A549 (cell line): ENCODE measurements around the gene CDH4. TPM values are rescaled to one million over a fixed set of nuclear protein-coding genes. Genes with fewer than 3 reads are reported as not detected.
A peak's percentile ranks its signal among the peaks of the same experiment; 100 is the strongest.

Experiments used
- ATAC-seq, 2 experiments: fragments of 200-7000 bp in 1 of 2; fragments of >200 bp in 1 of 2; cut with Nextera tagmentation in 1 of 2; cut with Tn5 transposase in 1 of 2; 3 replicates each; pipeline versions ENCODE4 v1.8.0 to v1.9.1; 2018 to 2020; ENCODE audit warnings: mild to moderate bottlenecking in 1 of 2, moderate library complexity in 1 of 2
- CTCF ChIA-PET: fragments of 300-600 bp; sonication (Branson Sonifier 250); formaldehyde crosslinking; extraction: SDS; loops from one replicate; lab custom pipeline; 2021; ENCODE audit warnings: antibody characterized with exemption, inconsistent platforms; lab: Yijun Ruan, JAX
- POLR2A ChIA-PET: fragments of 350-600 bp; formaldehyde crosslinking; extraction: SDS; loops from one replicate; lab custom pipeline; 2021; ENCODE audit warnings: antibody characterized with exemption, inconsistent platforms; lab: Yijun Ruan, JAX
- DNase-seq, 2 experiments: peaks; one replicate each; pipeline versions ENCODE4 v3.0.0 to v3.0.0-alpha.2; 2011 to 2016; ENCODE audit warnings: low read depth in 1 of 2, low spot score in 1 of 2
- FAIRE-seq: peaks from 2 replicates; lab custom pipeline; 2011; peaks lifted over from hg19 to GRCh38; lab: Jason Lieb, UNC
- H3K27ac ChIP-seq, 2 experiments: fragments of >200 bp; sonication (Bioruptor Twin); formaldehyde crosslinking; 3 replicates each; pipeline ENCODE4 v1.5.1; 2016 to 2017
- H3K4me1 ChIP-seq: fragments of >200 bp; sonication (Bioruptor Twin); formaldehyde crosslinking; 3 replicates; pipeline ENCODE4 v1.6.1; 2016
- H3K4me2 ChIP-seq: fragments of >200 bp; sonication (Bioruptor Twin); formaldehyde crosslinking; 3 replicates; pipeline ENCODE4 v1.6.1; 2016
- H3K4me3 ChIP-seq: fragments of >200 bp; sonication (Bioruptor Twin); formaldehyde crosslinking; 3 replicates; pipeline ENCODE4 v1.5.1; 2016
- H3K9me3 ChIP-seq: fragments of >200 bp; sonication (Bioruptor Twin); formaldehyde crosslinking; 3 replicates; pipeline ENCODE4 v1.6.1; 2016
- BCL3 ChIP-seq: fragments of >200 bp; sonication (Bioruptor Twin); formaldehyde crosslinking; IDR thresholded peaks from 3 replicates; pipeline ENCODE4 v1.6.1; 2016
- CEBPB ChIP-seq, 2 experiments: fragments of >200 bp in 1 of 2; sonication (Bioruptor Twin) in 1 of 2; formaldehyde crosslinking in 1 of 2; IDR thresholded peaks; 2 replicates each; pipeline ENCODE4 v1.6.1; 2012 to 2016
- CHD4 ChIP-seq: fragments of 200-600 bp; sonication (generic); IDR thresholded peaks from 2 replicates; pipeline ENCODE4 v1.6.1; 2016; ENCODE audit warnings: antibody characterized with exemption, mild to moderate bottlenecking, borderline replicate concordance
- CTCF ChIP-seq: fragments of >200 bp; sonication (Bioruptor Twin); formaldehyde crosslinking; IDR thresholded peaks from 3 replicates; pipeline ENCODE4 v1.5.1; 2016
- EHF ChIP-seq: fragments of 250-450 bp; sonication (Bioruptor Pico); IDR thresholded peaks from 2 replicates; pipeline ENCODE4 v1.5.0; 2020; ENCODE audit warnings: mild to moderate bottlenecking
- ELK1 ChIP-seq: fragments of 150-350 bp; IDR thresholded peaks from 2 replicates; pipeline ENCODE4 v1.6.1; 2014; ENCODE audit warnings: low read depth, mild to moderate bottlenecking, low read length
- EP300 ChIP-seq, 2 experiments: fragments of >200 bp; sonication (Bioruptor Twin); formaldehyde crosslinking; IDR thresholded peaks; 2 replicates in 1 of 2; 3 replicates in 1 of 2; pipeline ENCODE4 v1.6.1; 2016 to 2017
- ESRRA ChIP-seq: fragments of 150-350 bp; IDR thresholded peaks from 2 replicates; pipeline ENCODE4 v1.6.1; 2014; ENCODE audit warnings: mild to moderate bottlenecking, low read length, borderline replicate concordance
- FOSB ChIP-seq: fragments of 250-450 bp; sonication (Bioruptor Pico); IDR thresholded peaks from 2 replicates; pipeline ENCODE4 v1.5.0; 2020; ENCODE audit warnings: mild to moderate bottlenecking, moderate library complexity
- FOSL2 ChIP-seq, 2 experiments: fragments of 450-650 bp in 1 of 2; fragments of >200 bp in 1 of 2; sonication (Bioruptor Twin) in 1 of 2; formaldehyde crosslinking; IDR thresholded peaks; 2 replicates each; pipeline versions ENCODE4 v1.5.0 to v1.6.1; 2016 to 2020; ENCODE audit warnings: mild to moderate bottlenecking in 1 of 2, moderate library complexity in 1 of 2
- HEYL ChIP-seq: fragments of 250-450 bp; sonication (Bioruptor Pico); IDR thresholded peaks from 2 replicates; pipeline ENCODE4 v1.8.0; 2021; ENCODE audit warnings: mild to moderate bottlenecking, moderate library complexity
- HOXA7 ChIP-seq: fragments of 250-450 bp; sonication (Bioruptor Pico); IDR thresholded peaks from 2 replicates; pipeline ENCODE4 v1.5.0; 2020; ENCODE audit warnings: mild to moderate bottlenecking, moderate library complexity
- HOXB13 ChIP-seq: fragments of 250-450 bp; sonication (Bioruptor Pico); IDR thresholded peaks from 2 replicates; pipeline ENCODE4 v1.5.0; 2020; ENCODE audit warnings: low read depth, mild to moderate bottlenecking, moderate library complexity
- KDM1A ChIP-seq: fragments of 200-600 bp; sonication (generic); IDR thresholded peaks from 2 replicates; pipeline ENCODE4 v1.6.1; 2016; ENCODE audit warnings: low read depth, mild to moderate bottlenecking
- KDM5A ChIP-seq: fragments of 200-600 bp; sonication (generic); IDR thresholded peaks from 2 replicates; pipeline ENCODE4 v1.6.1; 2016; ENCODE audit warnings: antibody characterized with exemption, mild to moderate bottlenecking
- MAX ChIP-seq: IDR thresholded peaks from 2 replicates; pipeline ENCODE4 v1.6.1; 2012
- MAZ ChIP-seq: fragments of 150-350 bp; IDR thresholded peaks from 2 replicates; pipeline ENCODE4 v1.6.1; 2014; ENCODE audit warnings: antibody characterized with exemption, low read depth, low read length, borderline replicate concordance
- NR3C1 ChIP-seq: fragments of >200 bp; sonication (Bioruptor Twin); formaldehyde crosslinking; IDR thresholded peaks from 3 replicates; pipeline ENCODE4 v1.6.1; 2017
- PBX3 ChIP-seq: IDR thresholded peaks from 2 replicates; pipeline ENCODE4 v1.6.1; 2012
- POLR2A ChIP-seq: IDR thresholded peaks from 2 replicates; pipeline ENCODE4 v1.6.1; 2012; ENCODE audit warnings: mild to moderate bottlenecking, low read length
- POLR2AphosphoS2 ChIP-seq: conservative IDR thresholded peaks from 2 replicates; pipeline ENCODE4 v1.6.1; 2012; ENCODE audit warnings: low read length, improper control_type of control experiment, inconsistent platforms
- RAD21 ChIP-seq, 2 experiments: fragments of >200 bp in 1 of 2; sonication (Bioruptor Twin) in 1 of 2; formaldehyde crosslinking in 1 of 2; IDR thresholded peaks in 1 of 2; conservative IDR thresholded peaks in 1 of 2; 2 replicates in 1 of 2; 3 replicates in 1 of 2; pipeline ENCODE4 v1.6.1; 2012 to 2018; ENCODE audit warnings: inconsistent platforms in 1 of 2
- RFX5 ChIP-seq: fragments of 450-650 bp; IDR thresholded peaks from 2 replicates; pipeline ENCODE4 v1.7.1; 2014; ENCODE audit warnings: antibody characterized with exemption, mild to moderate bottlenecking, moderate library complexity
- RNF2 ChIP-seq: fragments of 200-600 bp; sonication (generic); IDR thresholded peaks from 2 replicates; pipeline ENCODE4 v1.6.1; 2016; ENCODE audit warnings: low read depth, mild to moderate bottlenecking, antibody characterized with exemption, moderate library complexity, borderline replicate concordance
- SMC3 ChIP-seq: fragments of >200 bp; sonication (Bioruptor Twin); formaldehyde crosslinking; IDR thresholded peaks from 3 replicates; pipeline ENCODE4 v1.6.1; 2018; ENCODE audit warnings: inconsistent platforms
- SREBF2 ChIP-seq: fragments of 450-650 bp; IDR thresholded peaks from 2 replicates; pipeline ENCODE4 v1.6.1; 2014; ENCODE audit warnings: mild to moderate bottlenecking, moderate library complexity
- TFCP2L1 ChIP-seq: fragments of 250-450 bp; sonication (Bioruptor Pico); IDR thresholded peaks from 2 replicates; pipeline ENCODE4 v1.5.0; 2021; ENCODE audit warnings: mild to moderate bottlenecking
- ZC3H11A ChIP-seq: fragments of 450-650 bp; IDR thresholded peaks from 2 replicates; pipeline ENCODE4 v1.6.1; 2014; ENCODE audit warnings: antibody characterized with exemption, mild to moderate bottlenecking
- ZFP36 ChIP-seq: fragments of 450-650 bp; IDR thresholded peaks from 2 replicates; pipeline ENCODE4 v1.6.1; 2014; ENCODE audit warnings: borderline replicate concordance; ENCODE audit not compliant: partially characterized antibody
- ZSCAN20 ChIP-seq: fragments of 250-450 bp; sonication (Bioruptor Pico); IDR thresholded peaks from 2 replicates; pipeline ENCODE4 v1.8.0; 2022; ENCODE audit warnings: mild to moderate bottlenecking, moderate library complexity
- WGBS: methylation state at CpG from one replicate; pipeline ENCODE4 v1.1.6; 2017; ENCODE audit errors: missing lambda C conversion rate; 5-methylcytosine and 5-hydroxymethylcytosine counted together
- polyA plus RNA-seq, 4 experiments: library from polyadenylated mRNA; depleted of rRNA in 3 of 4; stranded (reverse); fragments of >200 nt; fragmentation: RNase III in 1 of 4; extraction: RNeasy Plus Mini Kit Qiagen cat#74134 plus additional on column Dnase treatment in 1 of 4; gene quantifications; 2 replicates in 3 of 4; 3 replicates in 1 of 4; pipeline ENCODE4 v1.2.3, GENCODE V29; 2011 to 2017

The CDH4 gene
- polyA plus RNA-seq, 2 of the 4 experiments (the other 2 are of a cell fraction), result 3.4 to 10.3 TPM

- no peak for ATAC-seq
- H3K4me1 ChIP-seq, result peaks cover 8% of the 10 kb centered on the region; the same call in 2 of the 3 replicates
- H3K4me2 ChIP-seq, result no peak overlapping the region
- WGBS, result 91% methylated on average over 13 of the region's 13 CpGs
- H3K27ac ChIP-seq, result no peak overlapping the region
- CTCF ChIA-PET, result interaction anchor here (1.0 kb wide), 1 partner anchor 14 kb away, joined by 4 read pairs; no protein-coding TSS in a partner anchor
- H3K4me3 ChIP-seq, result no peak overlapping the region
- TF ChIP-seq ZC3H11A (no peak), NR3C1 (no peak), CEBPB (IDR thresholded peaks at IDR 0.05) (peak in 1 of 2 experiments; percentile 9; a peak in 1 of 4 replicates)
- FAIRE-seq, result no peak
- no peak for DNase-seq
- H3K9me3 ChIP-seq, result no peaks in the 10 kb centered on the region
- POLR2A ChIA-PET, result no interaction called here
Observed at GRCh38 chr20:61295249-61295648, 43.2 kb downstream of the CDH4 start.

- no peak for DNase-seq
- Histone ChIP-seq H3K4me1 (peaks cover 8% of the 10 kb centered on the region; the same call in 2 of the 3 replicates), H3K4me3 (no peak overlapping the region), H3K9me3 (no peaks in the 10 kb centered on the region), H3K27ac (no peak overlapping the region)
- CTCF ChIA-PET, result interaction anchor here (1.0 kb wide), 1 partner anchor 13 kb away, joined by 4 read pairs; no protein-coding TSS in a partner anchor
- WGBS, result 74% methylated on average over 28 of the region's 33 CpGs
- FAIRE-seq, result no peak
- TF ChIP-seq CTCF, result no peak
- TF ChIP-seq HOXA7, result no peak
- no peak for TF ChIP-seq ELK1
- TF ChIP-seq POLR2A, result no peak
- TF ChIP-seq KDM5A, result no peak
- TF ChIP-seq RNF2, result no peak
- TF ChIP-seq FOSB, result no peak
- no peak for TF ChIP-seq ESRRA
- no peak for TF ChIP-seq POLR2AphosphoS2
- TF ChIP-seq KDM1A, result no peak
- TF ChIP-seq EHF (CRISPR knock-in tag), result no peak
- no peak for TF ChIP-seq TFCP2L1 (CRISPR knock-in tag)
- no peak for TF ChIP-seq HOXB13
- no peak for TF ChIP-seq EP300 (IDR thresholded peaks at IDR 0.05)
- no peak for TF ChIP-seq CHD4
- no peak for TF ChIP-seq HEYL (CRISPR knock-in tag)
- no peak for TF ChIP-seq MAX
- TF ChIP-seq, all 56 proteins: peak for 0
- no peak overlapping the region for H3K4me2 ChIP-seq
- POLR2A ChIA-PET, result no interaction called here
- peak in 1 of 2 experiments; percentile 36; a peak in 3 of 6 replicates for ATAC-seq
Observed at GRCh38 chr20:61295682-61296628, 43.9 kb downstream of the CDH4 start.

GRCh38 chr20:61296629-61297019 is 44.6 kb downstream of the CDH4 start:
- TF ChIP-seq RFX5 (no peak), CHD4 (no peak), ZSCAN20 (no peak), HEYL (CRISPR knock-in tag) (no peak), BCL3 (no peak), SREBF2 (no peak), FOSL2 (IDR thresholded peaks at IDR 0.05) (no peak), FOSL2 (CRISPR knock-in tag; IDR thresholded peaks at IDR 0.05) (no peak), RAD21 (conservative IDR thresholded peaks at IDR 0.05 in 1 of 2, IDR thresholded peaks at IDR 0.05 in 1 of 2) (no peak), MAZ (no peak), ZFP36 (no peak), PBX3 (no peak), SMC3 (no peak), RNF2 (no peak)
- Histone ChIP-seq H3K27ac (no peak overlapping the region), H3K4me1 (peaks cover 8% of the 10 kb centered on the region; the same call in 2 of the 3 replicates), H3K4me3 (no peak overlapping the region), H3K4me2 (no peak overlapping the region), H3K9me3 (no peaks in the 10 kb centered on the region)
- 85% methylated on average over 14 of the region's 14 CpGs for WGBS
- FAIRE-seq (no peak), ATAC-seq (no peak), DNase-seq (no peak)
- ChIA-PET POLR2A (no interaction called here), CTCF (no interaction called here)
